SK-N-MC (cell line): ENCODE results near the gene KPNA5.
"Not testable (repeated sequence)": the region's sequence is repeated elsewhere in the genome, so short reads cannot be mapped to it uniquely, and the experiment has no call there.

ENCODE experiments used
- DNase-seq: peaks from one replicate; pipeline ENCODE4 v3.0.0-alpha.2; 2011; ENCODE audit warnings: low read depth, low spot score
- H3K27ac ChIP-seq: fragments of 200-600 bp; sonication (generic); 2 replicates; pipeline ENCODE4 v1.5.1; 2016; ENCODE audit warnings: mixed run types
- H3K36me3 ChIP-seq: fragments of 200-600 bp; sonication (generic); 2 replicates; pipeline ENCODE4 v1.6.1; 2017; ENCODE audit warnings: antibody characterized with exemption, low read length, mixed read lengths; ENCODE audit not compliant: insufficient read depth
- H3K4me3 ChIP-seq: fragments of 200-600 bp; sonication (generic); 2 replicates; pipeline ENCODE4 v1.5.1; 2016
- H3K9ac ChIP-seq: fragments of 200-600 bp; sonication (generic); 2 replicates; pipeline ENCODE4 v1.8.0; 2017; ENCODE audit warnings: mixed run types, mixed read lengths; ENCODE audit not compliant: insufficient read length
- H3K9me3 ChIP-seq: fragments of 200-600 bp; sonication (generic); 2 replicates; pipeline ENCODE4 v1.6.1; 2017; ENCODE audit warnings: low read depth, mild to moderate bottlenecking, antibody characterized with exemption, low read length, moderate library complexity, mixed read lengths
- EZH2 ChIP-seq: fragments of 200-600 bp; sonication (generic); IDR thresholded peaks from one replicate; pipeline ENCODE4 v1.6.1; 2017; ENCODE audit warnings: antibody characterized with exemption
- FOXP2 ChIP-seq: optimal IDR thresholded peaks from 2 replicates; pipeline ENCODE3; 2011; ENCODE audit warnings: mild to moderate bottlenecking, moderate library complexity; ENCODE audit not compliant: insufficient read depth; ENCODE audit errors: extremely low read length, control extremely low read depth
- POLR2AphosphoS5 ChIP-seq: IDR thresholded peaks from 2 replicates; pipeline ENCODE4 v1.6.1; 2012; ENCODE audit warnings: mild to moderate bottlenecking, low read depth, low read length, borderline replicate concordance

The KPNA5 gene

GRCh38 chr6:116730513-116730912 is 49.5 kb downstream of the KPNA5 start:
- DNase-seq: no peak
- H3K27ac ChIP-seq: no peak overlapping the region
- H3K36me3 ChIP-seq: peaks cover 66% of the 10 kb centered on the region
- H3K9ac ChIP-seq: no peak overlapping the region
- H3K9me3 ChIP-seq: no peaks in the 10 kb centered on the region; the same call in 1 of the 2 replicates
- H3K4me3 ChIP-seq: no peak overlapping the region
- TF ChIP-seq EZH2 (no peak), FOXP2 (no peak), POLR2AphosphoS5 (no peak)

GRCh38 chr6:116737004-116737403 is 56.0 kb downstream of the KPNA5 start:
- Histone ChIP-seq H3K9me3 (no peaks in the 10 kb centered on the region; the same call in 1 of the 2 replicates), H3K36me3 (peaks cover 34% of the 10 kb centered on the region), H3K27ac (no peak overlapping the region), H3K9ac (no peak overlapping the region), H3K4me3 (no peak overlapping the region)
- no peak for DNase-seq
- TF ChIP-seq EZH2 (no peak), POLR2AphosphoS5 (no peak)

GRCh38 chr6:116740486-116740885 is 59.5 kb downstream of the KPNA5 start:
- H3K27ac ChIP-seq, H3K9me3 ChIP-seq, H3K4me3 ChIP-seq, H3K9ac ChIP-seq, DNase-seq: not testable (repeated sequence)
- peaks cover 17% of the 10 kb centered on the region; the same call in 1 of the 2 replicates for H3K36me3 ChIP-seq

GRCh38 chr6:116741571-116741970 is 60.6 kb downstream of the KPNA5 start:
- Histone ChIP-seq H3K27ac (no peak overlapping the region; the same call in 1 of the 2 replicates), H3K36me3 (peaks cover 11% of the 10 kb centered on the region; the same call in 1 of the 2 replicates), H3K9me3 (0 out of 2 replicates have a peak, but pooled peaks cover 4% of the 10 kb centered on the region), H3K9ac (no peak overlapping the region), H3K4me3 (no peak overlapping the region)
- no peak for DNase-seq
- TF ChIP-seq EZH2 (no peak), FOXP2 (no peak)

GRCh38 chr6:116745176-116745575 is 64.2 kb downstream of the KPNA5 start:
- Histone ChIP-seq H3K27ac (no peak overlapping the region), H3K4me3 (no peak overlapping the region), H3K36me3 (no peaks in the 10 kb centered on the region), H3K9me3 (0 out of 2 replicates have a peak, but pooled peaks cover 4% of the 10 kb centered on the region), H3K9ac (no peak overlapping the region)
- no peak for DNase-seq
- TF ChIP-seq POLR2AphosphoS5 (no peak), FOXP2 (no peak), EZH2 (no peak)

GRCh38 chr6:116761779-116762178 is 80.8 kb downstream of the KPNA5 start:
- no peak overlapping the region for H3K9ac ChIP-seq
- no peak for DNase-seq
- H3K27ac ChIP-seq: no peak overlapping the region
- H3K9me3 ChIP-seq: no peaks in the 10 kb centered on the region
- TF ChIP-seq EZH2: no peak
- no peak for TF ChIP-seq POLR2AphosphoS5
- no peak for TF ChIP-seq FOXP2
- H3K36me3 ChIP-seq: no peaks in the 10 kb centered on the region
- no peak overlapping the region for H3K4me3 ChIP-seq

GRCh38 chr6:116762235-116762634 is 81.2 kb downstream of the KPNA5 start:
- DNase-seq: no peak
- TF ChIP-seq EZH2 (no peak), POLR2AphosphoS5 (no peak), FOXP2 (no peak)
- Histone ChIP-seq H3K9me3 (no peaks in the 10 kb centered on the region), H3K9ac (no peak overlapping the region), H3K4me3 (no peak overlapping the region), H3K36me3 (no peaks in the 10 kb centered on the region), H3K27ac (no peak overlapping the region)

- Histone ChIP-seq H3K4me3 (no peak overlapping the region), H3K36me3 (no peaks in the 10 kb centered on the region), H3K9ac (no peak overlapping the region), H3K9me3 (no peaks in the 10 kb centered on the region), H3K27ac (0 out of 2 replicates have a peak overlapping the region, but pooled peaks have one; percentile 16)
- no peak for DNase-seq
- no peak for TF ChIP-seq EZH2
- TF ChIP-seq POLR2AphosphoS5: no peak
- no peak for TF ChIP-seq FOXP2
Observed at GRCh38 chr6:116763048-116763447, 82.0 kb downstream of the KPNA5 start.

- DNase-seq: no peak
- no peak overlapping the region for H3K4me3 ChIP-seq
Observed at GRCh38 chr6:116763906-116764628, 83.1 kb downstream of the KPNA5 start.

More at GRCh38 chr6:116763906-116764628, 83.1 kb downstream of the KPNA5 start:
- TF ChIP-seq EZH2: no peak
- TF ChIP-seq POLR2AphosphoS5: no peak
- no peak for TF ChIP-seq FOXP2
- Histone ChIP-seq H3K9me3 (no peaks in the 10 kb centered on the region), H3K27ac (no peak overlapping the region), H3K36me3 (no peaks in the 10 kb centered on the region), H3K9ac (no peak overlapping the region)
